Activated CD4-positive, CD25-positive, alpha-beta regulatory T cell (primary cell): Measurements from ENCODE around the gene SLC26A5.
"Not testable (repeated sequence)": the region's sequence is repeated elsewhere in the genome, so short reads cannot be mapped to it uniquely, and the experiment has no call there.

Source experiments
- DNase-seq, 4 experiments: peaks; one replicate each; lab custom pipeline; 2025; lab: John Stamatoyannopoulos, UW

Gene SLC26A5

DNA sequence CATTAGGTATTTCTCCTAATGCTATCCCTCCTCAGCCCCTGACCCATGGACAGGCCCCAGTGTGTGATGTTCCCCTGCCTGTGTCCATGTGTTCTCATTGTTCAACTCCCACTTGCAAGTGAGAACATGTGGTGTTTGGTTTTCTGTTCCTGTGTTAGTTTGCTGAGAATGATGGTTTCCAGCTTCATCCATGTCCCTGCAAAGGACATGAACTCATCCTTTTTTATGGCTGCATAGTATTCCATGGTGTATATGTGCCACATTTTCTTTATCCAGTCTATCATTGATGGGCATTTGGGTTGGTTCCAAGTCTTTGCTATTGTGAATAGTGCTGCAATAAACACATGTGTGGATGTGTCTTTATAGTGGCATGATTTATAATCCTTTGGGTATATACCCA, 46.3 kb downstream of the SLC26A5 start:
- not testable (repeated sequence) for DNase-seq

DNA sequence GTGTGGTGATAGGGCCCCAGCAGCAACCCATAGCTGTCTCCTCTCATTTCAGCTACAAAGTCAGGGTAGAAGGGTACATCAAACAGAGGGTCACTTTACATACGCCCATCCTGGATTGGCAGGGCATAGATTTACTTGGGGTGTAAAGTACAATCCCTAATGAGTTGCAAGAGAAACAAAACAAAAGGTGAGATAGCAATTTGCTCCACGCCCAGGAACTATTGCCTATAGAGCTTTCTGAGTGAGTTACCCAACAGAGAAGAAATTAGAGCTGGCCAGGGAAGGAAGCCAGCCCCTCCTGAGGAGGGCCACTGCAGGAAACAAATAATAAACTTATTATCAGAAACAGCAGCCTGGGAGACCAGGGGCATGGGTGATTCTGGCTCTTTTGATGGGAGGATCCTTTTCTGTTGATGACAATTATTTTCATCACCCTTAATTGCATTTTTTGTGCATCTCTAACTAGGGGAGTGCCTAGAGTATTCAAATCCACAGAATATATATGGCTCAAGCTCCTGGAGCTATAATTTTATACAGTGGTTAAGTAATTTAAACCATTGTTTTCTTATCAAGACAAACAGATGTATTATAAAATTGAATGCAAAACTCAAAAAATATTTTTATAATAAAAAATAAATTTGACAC, 47.4 kb downstream of the SLC26A5 start:
- DNase-seq, result no peak

DNA sequence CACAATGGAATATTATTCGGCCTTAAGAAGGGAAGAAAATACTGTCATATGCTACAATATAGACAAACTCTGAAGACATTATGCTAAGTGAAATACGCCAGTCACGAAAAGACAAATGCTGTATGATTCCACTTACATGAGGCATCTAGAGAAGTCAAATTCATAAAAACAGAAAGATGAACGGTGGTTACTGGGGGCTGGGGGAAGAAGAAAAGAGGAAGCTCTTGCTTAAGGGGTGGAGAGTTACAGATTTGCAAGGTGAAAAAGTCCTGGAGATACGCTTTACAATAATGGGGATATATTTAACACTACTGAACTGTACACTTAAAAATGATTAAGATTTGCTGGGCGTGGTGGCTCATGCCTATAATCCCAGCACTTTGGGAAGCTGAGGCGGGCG, 49.5 kb downstream of the SLC26A5 start:
- DNase-seq, result no peak

DNA sequence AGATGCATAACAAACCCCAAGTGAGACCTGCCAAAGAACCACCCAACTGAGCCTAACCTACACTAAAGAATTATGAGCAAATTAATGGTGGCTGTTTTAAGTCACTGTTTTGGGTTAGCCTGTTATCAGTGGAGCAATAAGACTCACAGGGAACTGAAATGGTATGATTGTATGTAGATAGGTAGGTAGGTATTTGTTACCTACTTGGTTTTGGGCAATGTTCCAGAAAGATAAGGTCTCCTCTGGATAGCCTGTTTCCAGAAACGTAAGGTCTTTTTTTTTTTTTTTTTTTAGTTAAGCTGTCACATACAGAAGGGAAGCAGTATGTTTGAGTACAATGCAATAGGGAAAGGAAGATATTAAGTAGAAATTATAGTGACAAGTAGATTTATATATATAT, 50.9 kb downstream of the SLC26A5 start:
- DNase-seq, result no peak

DNA sequence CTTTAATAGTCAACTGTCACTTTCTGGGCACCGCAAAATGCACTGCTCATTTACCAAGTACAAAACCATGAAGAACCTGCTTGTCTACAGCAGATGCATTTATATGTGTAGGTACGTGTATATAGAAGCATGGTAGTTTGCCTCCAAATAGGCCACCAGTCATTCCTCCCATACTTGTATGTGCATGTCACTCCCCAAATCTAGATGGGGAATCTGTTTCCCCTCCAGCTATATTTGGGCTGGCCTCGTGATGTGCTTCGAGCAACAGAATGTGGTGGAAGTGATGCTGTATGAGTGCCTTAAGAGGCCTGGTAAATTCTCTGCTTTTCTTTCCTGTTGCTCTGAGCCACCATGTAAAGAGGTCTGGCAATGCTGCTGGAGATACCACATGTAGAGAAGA, 51.4 kb downstream of the SLC26A5 start:
- no peak for DNase-seq

DNA sequence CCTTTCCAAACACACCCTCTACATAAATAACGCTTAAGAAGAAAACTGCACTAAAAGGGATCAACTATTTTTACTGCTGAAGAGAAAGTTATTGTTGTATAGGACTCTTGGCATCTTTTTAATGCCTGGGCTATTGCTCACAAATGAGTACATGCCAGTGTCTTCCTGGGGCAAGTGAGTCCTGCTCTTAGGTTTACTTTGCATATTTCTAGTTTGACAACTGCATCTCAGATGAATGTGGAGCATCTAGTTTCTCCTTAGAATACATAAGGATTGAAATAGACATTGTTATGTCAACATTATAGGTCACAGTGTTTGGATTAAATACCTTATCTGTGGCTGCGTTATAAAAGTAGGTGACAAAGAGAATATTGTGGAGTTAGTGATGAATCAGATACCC, 54.0 kb downstream of the SLC26A5 start:
- DNase-seq, result no peak

DNA sequence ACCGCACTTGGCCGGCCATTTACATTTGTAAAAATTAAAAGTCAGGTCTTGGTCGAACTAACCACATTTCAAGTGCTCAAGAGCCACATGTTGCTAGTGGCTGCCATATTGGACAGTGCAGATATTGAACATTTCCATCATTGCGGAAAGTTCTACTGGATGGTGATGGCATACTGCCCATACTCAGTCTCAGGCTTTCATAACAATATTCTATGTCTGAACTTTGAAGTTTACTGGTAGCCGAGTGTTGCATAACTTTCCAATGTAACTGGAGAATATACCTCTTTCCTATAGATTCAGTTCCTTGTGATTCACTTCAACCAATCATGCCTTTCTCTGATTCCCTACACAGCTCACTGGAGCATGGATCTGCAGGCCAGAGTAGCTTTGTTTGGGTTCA, 54.9 kb downstream of the SLC26A5 start:
- DNase-seq, result no peak

DNA sequence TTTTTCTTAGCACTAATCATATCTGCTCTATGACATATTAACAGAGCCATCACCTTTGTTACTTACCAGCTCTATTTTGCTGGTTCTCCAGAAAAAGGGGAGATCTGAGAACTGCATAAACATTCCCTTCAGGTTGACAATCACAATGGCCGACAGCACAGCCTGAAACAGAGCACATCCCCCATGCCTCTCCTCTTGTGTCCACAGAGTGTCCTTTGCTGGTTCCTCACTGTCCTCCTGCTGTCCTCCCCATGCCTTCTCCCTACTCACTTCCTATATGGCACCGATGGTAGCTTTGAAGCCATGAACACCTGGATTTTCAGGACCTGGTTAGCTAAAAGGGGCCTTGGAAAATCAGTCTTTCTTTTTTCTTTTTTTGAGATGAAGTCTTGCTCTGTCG, 56.7 kb downstream of the SLC26A5 start:
- DNase-seq, result no peak

DNA sequence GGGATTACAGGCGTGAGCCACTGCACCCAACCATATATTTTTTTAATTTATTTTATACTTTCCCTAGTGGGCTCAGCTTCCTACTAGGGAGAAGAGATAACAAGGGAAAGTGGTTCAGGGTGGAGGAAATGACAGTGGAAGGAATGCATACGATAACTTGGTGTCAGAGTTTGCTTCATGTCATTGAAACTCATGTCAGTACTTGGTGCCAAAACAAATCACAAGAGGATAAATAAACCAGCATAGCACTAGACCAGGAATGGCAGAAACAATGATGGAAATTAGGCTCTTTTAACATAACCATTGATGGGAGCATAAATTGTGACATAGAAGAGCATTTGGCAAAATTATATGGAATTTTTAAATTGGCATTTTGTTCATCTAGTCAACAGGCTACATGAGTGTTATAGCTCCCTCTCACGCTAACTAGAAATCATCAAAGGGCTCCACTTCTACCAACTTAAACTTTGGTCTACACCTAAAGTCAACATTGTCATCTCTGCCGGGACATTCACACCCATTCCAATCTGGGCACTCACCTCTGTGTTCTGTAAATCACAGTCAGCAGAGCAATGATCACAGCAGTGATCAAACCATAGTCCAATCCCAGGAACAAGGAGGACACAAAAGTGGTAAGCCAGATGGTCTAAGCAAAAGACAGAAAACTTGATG, 57.4 kb downstream of the SLC26A5 start:
- no peak for DNase-seq

DNA sequence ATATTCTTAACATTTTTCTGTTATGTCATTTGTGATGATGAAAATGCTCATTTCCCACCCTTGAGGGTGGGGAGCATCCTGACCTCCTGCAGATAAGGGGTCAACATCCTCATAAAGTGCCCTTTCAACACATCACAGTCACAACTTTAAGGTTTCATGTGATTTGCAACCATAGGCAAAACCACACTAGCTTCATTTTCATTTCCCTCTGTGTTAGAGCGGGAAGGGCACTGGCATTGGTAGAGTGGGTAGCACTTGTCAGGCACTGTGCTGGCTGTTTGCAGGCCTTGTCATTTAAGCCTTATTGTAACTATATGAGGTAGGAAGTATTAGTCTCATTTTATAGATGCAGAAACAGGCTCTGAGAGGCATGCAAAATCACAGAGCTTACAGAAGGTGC, 58.8 kb downstream of the SLC26A5 start:
- DNase-seq, result no peak

DNA sequence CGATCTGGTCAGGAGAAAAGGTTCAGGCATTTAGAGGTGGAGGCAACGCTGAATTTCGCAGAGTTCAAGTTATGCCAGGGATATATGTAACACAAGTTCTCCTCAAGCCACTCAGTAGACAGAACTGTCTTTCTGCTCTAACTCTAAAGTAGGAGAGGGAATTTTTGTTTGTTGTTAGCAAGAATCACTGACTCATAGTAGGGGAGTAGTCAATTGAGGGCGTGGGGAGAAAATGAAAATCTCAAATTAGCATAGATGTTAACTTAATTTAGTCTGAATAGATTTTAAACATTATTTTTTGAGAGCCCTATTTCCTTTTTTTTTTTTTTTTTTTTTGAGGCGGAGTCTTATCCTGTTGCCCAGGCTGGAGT, 64.0 kb downstream of the SLC26A5 start:
- no peak for DNase-seq

DNA sequence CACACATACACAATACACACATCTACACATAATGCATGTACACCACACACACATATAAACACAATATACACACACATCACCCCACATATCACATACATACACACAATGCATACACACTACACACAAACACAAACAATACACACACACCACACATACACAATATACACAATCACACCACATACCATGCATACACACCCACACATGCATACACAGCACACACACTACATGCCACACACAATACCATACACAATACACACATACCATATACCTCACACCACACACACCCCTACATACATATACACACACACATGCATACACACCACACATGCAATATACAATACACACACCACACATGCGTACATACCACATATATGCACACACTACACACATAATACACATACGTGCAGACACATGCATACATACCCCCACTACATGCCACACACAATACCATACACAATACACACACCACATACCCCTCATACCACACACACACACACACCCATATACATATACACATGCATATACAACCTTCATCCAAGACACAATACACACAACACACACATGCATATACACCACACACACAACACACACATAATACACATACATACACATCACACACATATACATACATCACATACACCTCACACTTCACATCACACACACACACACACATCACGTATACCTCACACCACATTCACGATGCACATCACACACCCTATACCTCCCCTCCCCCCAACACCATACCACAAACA, 64.6 kb downstream of the SLC26A5 start:
- no peak for DNase-seq

DNA sequence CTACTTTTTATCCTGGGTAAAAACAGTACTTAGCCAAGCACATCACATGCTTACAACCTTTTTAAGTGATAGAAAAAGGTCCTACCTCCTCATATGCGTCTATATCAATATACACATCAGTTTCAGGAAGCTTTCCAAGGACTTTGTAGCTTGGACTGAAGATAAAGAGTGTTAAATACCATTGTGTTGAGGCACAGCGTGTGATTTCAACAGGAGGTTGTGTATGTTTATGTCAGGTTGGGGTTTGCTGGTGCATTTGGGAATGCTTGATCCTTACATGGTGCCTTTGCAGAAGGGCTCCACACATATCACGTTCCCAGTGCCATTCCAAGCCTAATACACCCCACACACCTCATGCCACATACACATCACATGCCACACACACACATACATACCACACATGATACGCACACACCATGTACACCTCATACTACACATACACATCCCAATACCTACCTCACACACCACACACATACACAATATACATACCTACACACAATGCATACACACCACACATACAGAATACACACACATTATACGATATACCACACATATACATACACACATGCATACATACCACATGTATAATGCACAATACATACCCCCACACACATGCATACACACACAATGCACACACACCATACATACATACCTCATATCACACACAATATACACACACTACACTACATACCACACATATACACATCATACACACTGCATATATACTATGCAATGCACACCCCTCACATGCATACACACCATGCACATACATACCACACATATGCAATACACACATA, 65.4 kb downstream of the SLC26A5 start:
- no peak for DNase-seq

DNA sequence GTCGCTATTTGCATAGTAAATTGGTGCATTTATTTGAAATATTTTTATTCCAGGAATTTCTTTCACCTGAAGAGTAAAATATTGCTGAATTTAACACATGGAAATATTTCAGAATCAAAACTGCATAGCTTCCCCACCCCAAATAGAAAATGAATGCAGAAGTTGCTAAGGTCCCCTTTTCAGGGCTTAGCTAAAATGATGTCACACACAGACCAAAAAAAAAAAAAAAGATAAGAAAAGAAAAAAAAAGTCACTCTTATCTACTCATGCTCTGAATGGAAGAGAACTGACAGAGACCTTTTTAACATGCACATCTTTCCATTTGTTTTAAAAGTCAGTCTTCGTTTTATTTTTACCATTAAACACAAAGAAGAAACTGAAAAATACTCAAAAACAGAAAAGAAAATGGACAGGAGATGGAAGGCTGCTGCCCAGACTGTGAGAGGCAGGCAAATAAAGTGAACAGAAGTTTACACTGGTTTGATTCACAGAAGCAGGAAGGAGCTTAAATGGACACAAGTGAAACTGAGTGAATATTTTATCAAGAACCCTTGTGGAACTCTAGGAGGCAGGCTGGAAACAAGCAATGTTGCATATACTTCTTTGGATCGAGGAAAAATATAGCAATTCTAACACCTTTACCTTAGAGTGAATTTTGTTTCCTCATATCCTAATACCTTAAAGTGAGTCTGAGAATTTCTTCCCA, 66.6 kb downstream of the SLC26A5 start:
- no peak for DNase-seq

DNA sequence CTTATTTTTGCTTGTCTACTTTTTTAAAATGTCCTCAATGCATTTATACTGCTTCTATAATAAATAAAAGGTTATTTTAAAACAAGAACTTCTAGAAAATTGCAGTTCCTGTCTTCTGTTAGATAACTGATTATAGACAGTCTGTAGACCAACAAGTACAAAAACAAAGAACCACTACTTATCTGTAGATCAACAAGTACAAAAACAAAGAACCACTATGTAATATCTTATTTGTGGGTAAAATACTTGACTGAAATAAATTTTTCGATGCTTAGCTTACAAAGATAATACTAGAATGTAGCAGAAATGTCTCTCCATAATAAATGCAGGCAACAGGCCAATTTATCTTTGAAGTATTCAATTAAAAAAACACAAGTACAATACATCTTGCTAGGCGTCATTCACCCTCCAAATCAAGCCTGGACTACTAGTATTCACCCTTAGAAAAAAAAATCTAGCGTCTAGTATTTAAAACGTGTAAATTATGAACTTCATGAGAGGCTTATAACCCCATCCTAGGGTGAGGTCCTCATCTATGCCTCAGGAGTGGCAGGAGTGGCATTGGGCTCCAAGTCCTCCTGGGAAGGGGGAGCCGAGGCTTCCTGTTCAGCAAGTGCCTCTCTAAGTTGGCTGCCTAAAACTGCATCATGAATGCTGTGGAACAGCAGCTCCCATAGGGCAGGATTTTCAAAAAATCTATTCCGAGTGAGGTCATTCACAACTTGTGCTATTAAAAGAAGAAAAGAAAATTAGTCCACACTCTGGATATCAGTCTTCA, 72.0 kb downstream of the SLC26A5 start:
- DNase-seq, result no peak

DNA sequence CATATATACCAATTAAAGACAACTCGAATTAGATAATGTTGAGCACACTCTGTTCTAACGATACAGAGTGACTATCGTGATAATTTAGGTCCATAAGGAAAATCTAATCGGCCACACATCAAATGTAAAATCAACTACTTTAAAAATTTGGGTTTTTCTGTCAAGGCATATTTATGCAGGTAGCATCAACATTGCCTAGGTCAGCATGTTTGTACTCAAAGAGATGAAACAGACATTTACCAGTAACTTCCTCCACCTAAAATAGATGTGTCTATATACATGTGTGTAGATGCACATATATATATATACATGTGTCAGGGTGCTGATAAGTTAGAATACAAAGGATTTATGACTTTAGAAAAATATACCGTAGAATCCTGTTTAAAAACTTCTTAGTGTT, 76.6 kb downstream of the SLC26A5 start:
- DNase-seq, result no peak

DNA sequence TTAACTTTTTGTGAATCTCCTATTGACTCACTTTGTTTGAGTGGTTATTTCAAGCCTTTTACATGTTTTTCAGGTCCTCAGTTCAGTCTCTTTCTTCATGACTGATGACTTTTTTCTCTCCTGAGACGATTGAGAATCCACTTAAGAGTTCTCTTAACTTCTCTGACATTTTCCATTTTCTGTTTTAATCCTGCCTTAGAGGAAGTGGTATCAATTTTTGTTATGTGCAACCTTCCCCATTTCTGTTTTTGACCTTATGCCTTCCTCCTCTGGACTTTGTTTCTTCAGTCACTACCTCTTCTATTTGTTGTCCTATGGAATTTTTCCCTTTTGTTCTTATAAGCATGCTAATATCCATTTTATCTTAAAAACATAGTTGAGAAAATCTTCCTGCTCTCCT, 96.2 kb downstream of the SLC26A5 start:
- DNase-seq, result no peak

DNA sequence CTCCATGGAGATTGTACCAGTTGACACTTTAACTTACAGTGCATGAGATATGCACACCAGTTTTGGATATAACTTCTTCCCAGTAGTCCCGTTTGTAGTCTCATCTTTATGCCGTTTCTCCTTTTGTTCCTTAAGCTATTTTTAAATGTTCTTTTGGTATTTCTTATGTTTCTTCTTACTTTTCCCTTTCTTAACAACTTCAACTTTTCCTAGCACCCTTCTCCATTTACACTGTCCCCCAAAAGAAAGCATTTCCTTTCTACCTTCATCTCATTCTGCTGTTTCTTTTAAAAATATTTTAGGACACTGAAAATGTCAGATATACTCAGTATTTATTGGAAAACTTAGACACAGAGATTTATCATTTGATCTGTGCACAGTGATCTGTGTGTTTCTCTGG, 97.0 kb downstream of the SLC26A5 start:
- DNase-seq, result no peak

DNA sequence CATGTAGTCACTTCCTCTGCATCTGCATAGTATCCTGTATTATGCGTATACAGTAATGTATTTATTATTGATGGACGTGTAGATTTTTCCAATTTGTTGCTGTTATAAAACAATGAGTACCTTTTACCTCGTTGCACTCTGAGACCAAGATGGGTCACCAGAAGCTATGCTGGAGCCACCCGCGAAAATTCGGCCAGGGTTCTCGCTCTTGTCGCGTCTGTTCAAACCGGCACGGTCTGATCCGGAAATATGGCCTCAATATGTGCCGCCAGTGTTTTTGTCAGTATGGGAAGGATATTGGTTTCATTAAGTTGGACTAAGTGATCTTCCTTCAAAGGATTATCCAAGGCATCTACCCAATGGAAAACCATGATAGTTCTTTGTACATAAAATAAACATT, 97.6 kb downstream of the SLC26A5 start:
- no peak for DNase-seq

DNA sequence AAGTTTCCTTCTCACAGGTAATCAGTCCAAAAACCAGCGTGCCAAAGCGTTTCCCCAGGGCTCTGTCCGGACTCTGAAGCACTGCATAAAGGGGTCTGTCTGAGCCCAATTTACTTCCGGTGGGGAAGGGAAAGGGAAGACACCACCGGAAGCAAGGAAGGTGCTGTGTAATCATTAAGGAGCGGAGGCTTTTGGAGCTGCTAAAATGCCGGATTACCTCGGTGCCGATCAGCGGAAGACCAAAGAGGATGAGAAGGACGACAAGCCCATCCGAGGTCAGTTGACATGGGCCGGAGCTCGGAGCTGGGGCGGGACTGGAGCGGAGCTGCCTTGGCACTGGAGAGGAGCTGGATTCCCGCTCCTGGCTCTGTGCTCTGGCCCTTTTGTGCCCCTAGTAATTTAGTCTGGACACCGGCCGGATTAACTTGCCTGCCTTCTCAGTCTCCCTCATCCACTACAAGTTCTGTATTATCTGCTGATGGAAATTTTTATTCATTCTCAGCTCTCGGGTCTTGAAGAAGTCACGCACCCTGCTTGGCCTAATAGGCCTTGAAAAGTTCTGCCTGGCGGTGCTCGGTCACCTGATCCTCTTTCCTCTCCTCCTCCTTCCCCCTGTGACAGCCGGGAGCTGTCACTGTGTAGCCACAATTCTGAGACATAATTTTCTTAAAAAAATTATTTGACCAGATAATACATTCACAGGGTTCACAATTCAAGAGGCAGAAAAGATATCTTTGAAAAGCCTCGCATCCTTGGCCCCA, 98.3 kb downstream of the SLC26A5 start, which contains the start of gene PSMC2:
TSS of gene PSMC2 (plus strand) at position 137 of the 761 bp plus-strand sequence. CDS start at position 206, 69 bp downstream.
- DNase-seq, result peak; percentile 48 to 67 (median 58)
